UCSD-AML1 (cell line): ENCODE data around the gene ECI1.

ENCODE experiments used
- DNase-seq: peaks from one replicate; lab custom pipeline; 2025; ENCODE audit not compliant: unreplicated experiment; lab: John Stamatoyannopoulos, UW

ECI1 gene

GRCh38 chr16:2197765-2198164 lies 53.6 kb downstream of the ECI1 start:
- DNase-seq, result no peak

DNA sequence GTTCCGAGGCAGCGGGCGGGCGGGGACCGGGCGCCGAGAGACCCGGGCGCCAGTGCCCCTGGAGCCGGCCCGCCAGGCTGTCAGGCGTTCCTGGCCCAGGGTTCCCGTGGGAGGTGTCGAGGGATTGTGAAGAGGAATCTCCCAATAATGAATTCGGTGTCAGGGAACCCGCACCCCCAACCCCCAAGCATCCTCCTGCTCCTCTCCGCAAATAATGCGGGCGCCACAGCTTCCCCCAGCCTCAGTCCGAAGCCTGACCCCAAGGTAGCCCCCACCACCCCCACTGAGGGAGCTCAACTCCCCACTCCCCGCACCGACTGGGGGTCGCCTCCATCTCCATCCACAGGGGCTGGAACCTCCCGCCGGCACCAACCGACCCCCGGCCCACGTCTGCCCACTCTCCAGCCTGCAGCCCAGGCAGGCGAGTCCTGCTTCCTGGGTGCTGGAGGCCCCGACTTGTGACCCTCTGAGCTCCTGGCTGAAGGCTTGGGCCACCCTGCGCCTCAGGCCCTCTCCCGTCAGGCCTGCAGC lies 54.3 kb downstream of the ECI1 start:
- DNase-seq, result no peak

DNA sequence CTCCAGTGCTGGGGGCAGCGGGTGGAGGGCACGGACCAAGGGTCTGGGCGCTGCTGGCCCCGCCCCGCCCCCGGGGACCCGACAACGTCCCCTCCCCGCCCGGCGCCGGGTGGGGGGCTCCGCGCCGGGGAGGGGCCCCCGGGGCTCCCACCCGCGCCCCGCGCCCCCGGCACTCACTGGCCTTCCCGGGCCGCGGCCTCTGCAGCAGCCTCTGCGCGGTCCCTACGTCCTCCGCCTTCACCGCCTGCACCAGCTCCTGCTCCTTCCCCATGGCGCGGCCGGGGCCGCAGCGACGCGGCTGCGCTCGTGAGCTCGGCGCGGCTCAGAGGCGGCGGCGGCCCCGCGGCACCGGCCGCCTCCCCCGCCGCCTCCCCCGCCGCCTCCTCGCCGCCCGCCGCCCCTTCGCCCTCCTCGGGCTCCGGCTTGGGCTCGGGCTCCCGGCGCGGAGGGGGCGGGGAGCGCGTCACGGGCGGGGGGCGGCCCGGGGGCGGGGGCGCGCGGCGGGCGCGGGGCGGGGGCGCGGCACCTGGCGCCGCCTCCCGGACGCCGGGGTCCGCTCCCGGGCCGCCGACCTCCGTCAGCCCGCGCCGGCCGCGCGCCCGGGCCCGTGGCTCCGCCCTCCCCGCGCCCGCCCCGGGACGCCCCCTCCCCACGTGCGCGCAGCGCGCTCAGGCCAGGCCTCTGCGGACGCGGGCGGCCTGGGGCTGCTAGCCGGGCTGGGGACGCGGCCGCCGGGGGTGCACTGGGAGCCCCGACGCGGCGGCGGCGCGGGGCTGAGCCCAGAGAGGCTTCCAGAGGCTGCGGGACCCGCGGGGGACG lies 55.0 kb downstream of the ECI1 start, which contains the start of gene CASKIN1:
Gene CASKIN1 (minus strand): TSS at position 444 of the 819 bp plus-strand sequence. CDS start 173 bp downstream, at position 271.
- DNase-seq, result peak; percentile 28

DNA sequence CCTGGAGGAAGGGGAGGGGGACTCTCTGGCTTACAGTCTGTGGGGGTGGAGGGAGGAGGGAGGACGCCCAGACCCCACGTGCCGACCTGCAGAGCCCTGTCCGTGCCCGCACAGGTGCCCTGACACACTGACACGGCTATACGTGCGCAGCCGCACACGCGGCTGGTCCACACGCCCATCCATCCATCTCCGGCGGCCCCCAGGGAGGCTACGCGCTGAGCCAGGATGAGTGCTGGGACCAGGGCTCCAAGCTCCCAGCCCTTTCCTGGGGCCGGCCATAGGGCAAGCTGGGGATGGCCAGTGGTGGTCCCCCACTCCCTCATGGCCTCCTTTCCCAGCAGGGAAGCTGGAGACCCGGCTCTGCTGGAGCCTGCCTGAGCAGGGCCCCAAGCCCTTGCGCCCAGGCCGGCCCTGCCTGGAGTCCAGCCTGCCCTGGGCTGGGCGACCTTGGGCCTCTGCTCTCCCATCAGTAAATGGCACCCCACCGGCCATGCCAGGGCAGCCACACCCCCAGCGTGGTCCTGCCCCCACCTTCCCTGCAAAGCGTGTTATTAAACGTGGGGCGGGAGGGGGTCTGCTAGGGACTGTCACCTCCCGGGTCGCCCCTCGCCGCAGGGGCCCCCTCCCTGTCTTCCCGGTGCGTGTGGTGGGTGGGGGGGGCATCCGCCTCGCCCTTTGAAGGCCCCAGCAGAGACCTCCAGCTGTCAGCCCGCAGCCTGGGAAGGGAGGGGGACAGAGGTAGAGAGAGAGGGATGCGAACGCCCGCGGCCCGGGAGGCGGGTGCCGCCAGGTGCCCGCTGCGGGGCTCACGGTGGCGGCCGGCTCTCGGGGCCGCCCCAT lies 55.8 kb downstream of the ECI1 start:
- DNase-seq, result no peak

- DNase-seq, result peak; percentile 31
Measured at GRCh38 chr16:2194852-2195321, 56.5 kb downstream of the ECI1 start.

DNA sequence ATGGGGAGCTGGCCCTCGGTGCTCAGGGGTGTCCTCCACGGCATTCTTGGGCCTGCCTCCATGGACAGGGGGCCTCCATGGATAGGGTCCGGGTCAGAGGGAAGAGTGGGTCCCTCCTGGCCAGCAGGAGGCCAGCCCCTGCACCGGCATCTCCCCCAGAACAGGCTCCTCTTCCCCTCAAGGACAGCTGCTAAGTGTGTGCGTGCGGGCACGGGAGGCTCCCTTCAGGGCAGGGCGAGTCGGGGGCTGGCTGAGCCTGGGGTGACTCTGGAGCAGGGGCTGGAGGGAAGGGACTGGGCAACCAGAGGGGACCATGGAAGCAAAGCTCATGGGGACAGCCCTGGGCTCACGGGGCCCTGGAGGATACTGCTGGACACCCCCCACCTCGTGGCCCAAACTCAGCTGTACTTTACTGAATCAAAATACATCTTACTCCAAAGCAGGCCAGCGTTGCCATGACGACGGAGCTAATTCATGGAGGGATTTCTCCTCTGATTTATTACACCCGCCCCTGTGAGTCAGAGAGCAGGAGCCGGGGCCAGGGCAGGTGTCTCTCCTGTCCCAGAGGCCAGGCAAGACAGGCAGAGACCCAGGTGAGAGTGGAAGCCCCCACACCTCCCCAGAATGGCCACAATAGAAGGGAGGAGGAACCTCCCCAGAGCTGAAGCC lies 57.1 kb downstream of the ECI1 start:
- no peak for DNase-seq

- DNase-seq, result no peak
Measured at GRCh38 chr16:2191446-2191706, 60.0 kb downstream of the ECI1 start.

- no peak for DNase-seq
Measured at GRCh38 chr16:2190659-2191445, 60.5 kb downstream of the ECI1 start.

- DNase-seq, result no peak
Measured at GRCh38 chr16:2190002-2190658, 61.3 kb downstream of the ECI1 start.
